Measurements from ENCODE around the gene MYO1C. TPM values are rescaled to one million over a fixed set of nuclear protein-coding genes. Genes with fewer than 3 reads are reported as not detected.
"Not testable (repeated sequence)": the region's sequence is repeated elsewhere in the genome, so short reads cannot be mapped to it uniquely, and the experiment has no call there.

MYO1C gene
- total RNA-seq, 1 experiment from 2014 or later = 94.1 TPM

DNA sequence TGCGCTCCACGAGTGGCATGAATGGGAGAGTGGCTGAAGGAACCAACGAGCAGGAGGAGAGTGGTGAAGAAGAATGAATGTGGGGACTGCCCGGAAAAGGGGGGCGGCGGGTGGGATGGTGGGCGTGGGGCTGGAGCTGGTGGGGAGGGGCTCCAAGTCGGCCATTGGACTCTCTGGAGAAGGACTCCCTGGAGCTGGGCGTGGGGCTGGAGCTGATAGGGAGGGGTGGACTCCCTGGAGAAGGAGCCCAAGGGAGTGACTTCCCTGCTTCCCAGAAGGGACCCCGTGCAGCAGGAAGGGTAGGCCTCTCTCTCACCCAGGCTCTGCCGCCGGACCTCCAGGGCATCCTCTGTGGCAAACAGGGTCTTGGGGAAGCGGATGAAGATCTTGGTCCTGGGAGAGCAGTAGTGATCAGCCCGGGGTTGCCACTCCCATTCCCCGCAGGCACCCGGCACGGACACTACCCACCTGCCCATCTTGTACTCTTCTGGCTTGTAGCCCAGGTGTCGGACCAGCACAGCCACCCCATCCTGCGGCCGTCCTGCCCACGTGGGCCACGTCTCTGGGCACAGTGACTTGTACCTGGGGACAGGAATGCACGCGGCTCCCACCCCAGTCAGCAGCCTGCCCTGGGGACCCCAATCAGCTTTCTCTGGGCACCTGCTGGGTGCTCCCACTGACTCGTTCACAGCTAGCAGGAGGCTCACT, 21.6 kb downstream of the MYO1C start:
- in situ Hi-C loops (cut with HindIII; ENCODE audit: low sequenced_read_pairs) = no loop called here
- no peak for DNase-seq (ENCODE audit: low spot score)

DNA sequence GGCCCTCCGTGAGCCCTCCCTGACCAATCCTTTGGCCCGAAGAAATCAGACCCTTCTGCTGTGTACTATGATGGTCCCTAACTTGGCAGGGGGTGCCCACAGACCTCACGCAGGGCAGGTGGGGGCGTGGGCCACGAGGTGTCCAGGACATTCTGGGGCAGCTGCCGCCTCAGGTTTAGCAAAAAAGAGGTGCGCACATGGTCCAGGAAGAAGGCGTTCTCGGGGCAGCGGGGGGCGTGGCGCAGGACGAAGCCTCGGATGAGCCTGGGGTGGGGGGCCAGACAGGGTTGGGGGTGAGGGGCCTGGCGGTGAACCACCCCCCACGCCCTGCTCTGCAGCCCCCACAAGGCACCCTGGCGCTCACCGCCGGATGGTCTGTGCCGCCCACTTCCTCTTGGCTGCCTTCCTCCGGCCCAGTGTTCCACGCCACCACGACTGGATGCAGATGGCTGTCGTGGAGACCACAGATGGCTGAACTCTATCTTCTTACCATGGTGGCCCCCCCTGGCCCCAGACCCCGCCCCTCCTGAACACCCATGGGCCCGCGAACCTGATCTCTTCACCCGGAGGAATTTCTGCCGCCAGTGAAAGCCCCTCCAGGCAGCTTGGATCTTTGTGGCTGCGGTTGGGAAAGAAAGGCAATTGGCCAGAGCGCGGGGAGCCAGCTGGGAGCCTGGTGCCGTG, 22.3 kb downstream of the MYO1C start:
- in situ Hi-C loops (cut with HindIII; ENCODE audit: low sequenced_read_pairs) = no loop called here
- no peak for DNase-seq (ENCODE audit: low spot score)

DNA sequence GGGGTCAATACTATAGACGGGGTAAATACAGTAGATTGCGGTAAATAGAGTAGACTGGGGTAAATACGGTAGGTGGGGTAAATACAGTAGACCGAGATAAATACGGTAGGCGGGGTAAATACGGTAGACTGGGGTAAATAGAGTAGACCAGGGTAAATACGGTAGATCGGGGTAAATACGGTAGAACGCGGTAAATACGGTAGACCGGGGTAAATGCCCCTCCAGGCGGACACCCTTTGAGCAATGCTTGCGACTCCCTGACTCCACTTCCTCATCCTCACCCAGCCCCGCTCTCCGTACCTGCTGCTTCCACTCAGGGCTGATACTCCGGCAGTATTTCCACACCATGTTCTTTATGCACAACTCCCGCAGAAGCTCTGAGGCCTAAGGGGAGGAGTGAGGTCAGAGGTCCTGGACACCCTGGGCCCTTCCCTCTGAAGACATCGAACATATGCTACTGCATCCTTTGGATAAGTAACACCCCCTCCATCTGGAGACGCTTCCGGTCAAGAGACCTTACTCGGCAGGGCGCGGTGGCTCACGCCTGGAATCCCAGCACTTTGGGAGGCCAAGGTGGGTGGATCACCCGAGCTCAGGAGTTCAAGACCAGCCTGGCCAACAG, 23.1 kb downstream of the MYO1C start:
- peak; percentile 25 for DNase-seq (ENCODE audit: low spot score)
- in situ Hi-C loops (cut with HindIII; ENCODE audit: low sequenced_read_pairs) = no loop called here

DNA sequence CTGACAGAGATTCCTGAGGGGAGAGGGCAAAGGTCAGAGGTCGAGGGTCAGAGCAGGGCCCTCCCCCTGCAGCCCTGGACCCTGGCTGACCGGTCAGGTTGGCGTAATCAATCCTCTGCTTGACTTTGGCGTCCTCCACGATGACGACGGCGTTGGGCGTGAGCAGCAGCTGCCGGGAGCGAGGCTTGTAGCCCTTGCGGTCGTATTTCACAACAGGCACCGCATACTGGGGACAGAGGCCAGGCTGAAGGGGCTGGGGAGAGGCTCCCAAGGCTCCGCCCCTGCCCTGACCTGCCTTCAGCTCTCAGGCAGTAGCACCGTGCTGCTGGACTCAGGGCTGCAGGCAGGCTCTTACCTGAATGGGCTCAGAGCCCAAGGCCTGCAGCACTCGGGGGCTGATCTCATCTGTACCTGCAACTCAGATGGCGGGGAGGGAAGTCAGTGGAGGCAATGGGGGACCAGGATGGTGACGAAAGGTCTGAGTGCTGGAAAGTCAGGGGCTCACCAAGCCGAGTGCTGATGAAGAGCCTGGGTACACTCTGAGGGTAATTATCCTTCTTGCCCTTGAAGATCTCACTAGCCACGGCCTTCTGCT, 24.5 kb downstream of the MYO1C start:
- in situ Hi-C loops (cut with HindIII; ENCODE audit: low sequenced_read_pairs) = no loop called here
- DNase-seq (ENCODE audit: low spot score) = no peak

DNA sequence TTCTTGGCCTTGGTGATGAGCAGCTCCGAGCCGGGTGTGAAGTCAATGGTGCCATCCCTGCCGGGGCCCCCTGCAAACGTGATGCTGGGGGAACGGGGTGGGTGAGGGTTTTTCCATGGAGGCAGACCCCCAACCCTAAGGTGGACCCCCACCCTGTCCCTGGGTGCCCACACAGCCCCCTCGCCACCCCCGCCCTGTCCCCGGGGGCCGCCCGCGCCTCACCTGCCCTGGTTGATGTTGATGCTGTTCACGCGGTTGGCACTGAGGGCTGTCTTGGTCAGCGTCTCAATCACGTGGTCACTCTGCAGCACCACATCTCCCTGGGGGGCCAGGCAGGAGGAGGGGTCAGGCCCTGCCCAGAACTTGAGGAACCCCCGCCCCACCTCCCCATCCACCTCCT, 25.2 kb downstream of the MYO1C start:
- DNase-seq (ENCODE audit: low spot score) = no peak
- in situ Hi-C loops (cut with HindIII; ENCODE audit: low sequenced_read_pairs) = no loop called here

DNA sequence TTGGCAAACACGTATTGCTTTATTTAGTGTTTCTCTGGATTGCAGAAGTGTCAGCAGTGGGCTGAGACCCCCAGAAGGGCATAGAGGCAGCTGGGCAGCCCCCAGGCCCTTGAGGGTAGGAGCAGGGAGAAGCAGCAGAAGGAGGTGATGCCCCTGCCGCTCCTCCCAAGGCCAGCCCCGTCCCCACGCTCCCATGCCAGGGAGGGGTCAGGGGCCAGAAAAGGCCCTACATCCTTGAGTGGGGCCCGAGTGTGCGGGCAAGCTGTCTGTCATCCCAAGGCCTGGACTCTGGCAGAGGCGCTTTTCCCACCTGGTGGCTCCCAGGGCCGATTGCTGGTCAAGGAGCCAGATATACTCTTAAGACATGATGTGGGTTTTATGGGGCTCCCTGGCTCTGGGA, 28.3 kb downstream of the MYO1C start:
- in situ Hi-C loops (cut with HindIII; ENCODE audit: low sequenced_read_pairs) = no loop called here
- DNase-seq (ENCODE audit: low spot score) = no peak

DNA sequence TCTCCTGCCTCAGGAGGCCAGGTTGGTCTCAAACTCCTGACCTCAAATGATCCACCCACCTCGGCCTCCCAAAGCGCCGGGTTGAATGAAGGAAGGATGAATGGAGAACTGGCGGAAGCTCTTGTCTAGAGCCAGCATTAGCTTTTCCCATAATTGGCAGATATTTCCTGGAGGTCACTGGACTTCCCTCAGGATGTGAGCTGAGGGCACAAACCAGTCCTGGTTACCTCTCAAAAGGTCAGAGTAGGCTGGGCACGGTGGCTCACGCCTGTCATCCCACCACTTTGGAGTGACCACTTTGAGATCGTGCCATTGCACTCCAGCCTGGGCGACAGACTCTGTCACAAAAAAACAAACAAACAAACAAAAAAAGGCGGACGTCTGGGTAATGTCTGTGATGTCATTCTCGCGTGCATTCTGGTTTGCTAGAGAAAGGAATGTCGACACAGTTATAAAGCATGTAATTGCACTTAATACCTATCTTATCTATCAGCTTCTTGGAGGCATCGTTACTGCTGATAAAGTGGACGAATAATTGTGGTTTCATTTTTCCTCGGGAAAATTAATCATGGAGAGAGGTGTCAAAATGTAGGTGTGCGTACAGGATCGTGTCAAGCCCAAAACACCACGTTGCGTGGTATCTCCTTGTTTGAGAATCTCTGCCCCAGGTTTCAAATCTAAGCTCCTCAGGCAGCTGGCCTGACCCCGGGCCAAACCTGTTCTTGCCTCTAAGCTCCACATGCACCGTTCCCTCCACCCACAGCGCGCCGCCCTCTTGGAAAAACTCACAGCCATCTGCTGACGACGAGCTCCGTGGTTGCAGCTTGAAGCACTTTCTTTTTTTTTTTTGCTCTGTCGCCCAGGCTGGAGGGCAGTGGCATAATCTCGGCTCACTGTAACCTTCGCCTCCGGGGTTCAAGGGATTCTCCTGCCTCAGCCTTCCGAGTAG, 30.0 kb downstream of the MYO1C start:
- in situ Hi-C loops (cut with HindIII; ENCODE audit: low sequenced_read_pairs) = no loop called here
- DNase-seq (ENCODE audit: low spot score) = peak; percentile 87

DNA sequence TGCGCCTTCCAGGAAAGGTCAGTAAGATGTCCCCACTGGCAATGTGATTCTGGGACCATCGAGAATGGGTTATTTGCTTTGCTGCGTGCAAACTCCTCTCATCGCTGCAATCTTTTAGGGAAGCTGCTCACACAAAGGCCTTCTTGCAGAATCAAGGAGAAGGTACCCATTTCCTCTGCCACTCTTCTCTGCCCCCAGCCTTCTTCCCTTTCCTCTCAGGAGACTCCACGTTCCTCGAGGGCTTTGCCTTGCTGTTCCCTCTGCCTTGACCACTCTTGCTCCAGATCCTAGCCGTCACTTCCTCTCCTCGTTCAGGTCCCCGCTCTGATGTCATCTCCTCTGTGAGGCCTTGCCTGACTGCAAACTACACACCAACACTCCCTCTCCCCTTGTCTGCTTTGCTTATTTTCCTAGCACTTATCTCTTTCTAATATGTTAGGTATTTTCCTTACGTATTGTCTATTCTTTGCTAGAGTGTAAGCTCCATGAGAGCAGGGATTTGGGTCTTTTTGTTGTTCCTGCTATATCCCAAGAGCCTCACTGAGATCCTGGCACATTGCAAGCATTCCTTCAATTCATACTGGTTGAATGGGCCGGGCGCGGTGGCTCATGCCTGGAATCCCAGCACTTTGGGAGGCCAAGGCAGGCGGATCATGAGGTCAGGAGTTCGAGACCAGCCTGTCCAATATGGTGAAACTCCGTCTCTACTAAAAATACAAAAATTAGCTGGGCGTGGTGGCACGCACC, 31.1 kb downstream of the MYO1C start:
- in situ Hi-C loops (cut with HindIII; ENCODE audit: low sequenced_read_pairs) = no loop called here
- DNase-seq (ENCODE audit: low spot score) = no peak

DNA sequence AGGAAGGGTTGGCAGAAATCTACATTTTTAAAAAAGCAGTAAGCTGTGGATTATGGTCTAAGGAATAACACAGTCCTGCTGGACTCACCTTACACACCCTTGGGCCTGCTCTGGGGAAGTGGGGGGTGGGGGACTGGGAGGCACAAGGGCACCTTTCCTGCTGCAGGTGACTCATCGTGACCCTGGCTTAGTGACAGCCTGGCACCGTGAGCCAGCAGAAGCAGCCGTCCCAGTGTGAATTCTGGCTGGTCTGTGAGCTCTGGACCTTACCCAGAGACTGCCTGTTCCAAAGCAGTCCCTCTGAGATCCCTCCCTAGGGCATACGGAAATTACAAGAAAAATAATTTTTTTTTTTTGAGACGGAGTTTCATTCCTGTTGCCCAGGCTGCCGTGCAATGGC, 32.3 kb downstream of the MYO1C start:
- in situ Hi-C loops (cut with HindIII; ENCODE audit: low sequenced_read_pairs) = no loop called here
- DNase-seq (ENCODE audit: low spot score) = peak; percentile 89

DNA sequence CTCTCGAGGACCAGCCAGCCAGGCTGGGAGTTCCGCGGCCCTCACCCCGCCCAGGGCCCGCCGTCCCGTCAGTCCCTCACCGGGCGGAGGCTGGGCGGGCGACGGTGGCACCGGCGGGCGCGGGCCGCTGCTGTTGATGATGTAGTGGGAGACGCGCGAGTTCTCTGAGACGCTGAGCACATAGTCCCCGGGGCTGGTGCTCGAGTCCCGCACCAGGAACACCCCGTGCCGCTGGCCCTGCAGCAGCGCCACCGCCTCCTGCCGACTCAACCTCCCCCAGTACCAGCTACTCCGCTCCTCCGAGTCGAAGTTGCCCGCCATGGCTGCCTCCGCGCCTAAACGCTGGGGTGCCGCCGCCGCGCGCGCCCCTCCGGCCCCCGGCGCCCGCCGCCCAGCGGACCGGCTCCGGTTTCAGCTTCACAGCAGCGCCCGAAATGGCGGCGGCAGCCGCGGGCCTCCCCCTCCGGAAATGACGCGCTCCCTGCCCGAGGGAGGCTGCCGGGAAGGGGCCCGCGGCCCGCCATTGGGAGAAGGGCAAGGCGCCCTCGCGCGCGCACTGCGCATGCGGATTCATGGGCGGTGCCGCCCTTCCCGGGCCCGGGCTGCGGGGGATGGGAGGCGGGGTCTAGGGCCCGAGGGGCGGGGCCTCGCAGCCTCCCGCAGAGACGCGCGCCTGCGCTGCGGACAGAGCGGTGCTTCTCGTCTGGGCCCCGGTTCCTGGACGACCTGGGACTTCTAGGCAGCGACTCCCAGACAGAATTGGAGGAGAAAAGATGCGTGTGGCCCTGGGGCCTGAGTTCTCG, 36.5 kb downstream of the MYO1C start, which contains the start of gene CRK:
TSS of gene CRK (minus strand) at position 436 of the 803 bp plus-strand sequence. CDS start at position 321, 115 bp downstream.
- peak; percentile 95 for DNase-seq (ENCODE audit: low spot score)
- in situ Hi-C loops (cut with HindIII; ENCODE audit: low sequenced_read_pairs) = no loop called here

DNA sequence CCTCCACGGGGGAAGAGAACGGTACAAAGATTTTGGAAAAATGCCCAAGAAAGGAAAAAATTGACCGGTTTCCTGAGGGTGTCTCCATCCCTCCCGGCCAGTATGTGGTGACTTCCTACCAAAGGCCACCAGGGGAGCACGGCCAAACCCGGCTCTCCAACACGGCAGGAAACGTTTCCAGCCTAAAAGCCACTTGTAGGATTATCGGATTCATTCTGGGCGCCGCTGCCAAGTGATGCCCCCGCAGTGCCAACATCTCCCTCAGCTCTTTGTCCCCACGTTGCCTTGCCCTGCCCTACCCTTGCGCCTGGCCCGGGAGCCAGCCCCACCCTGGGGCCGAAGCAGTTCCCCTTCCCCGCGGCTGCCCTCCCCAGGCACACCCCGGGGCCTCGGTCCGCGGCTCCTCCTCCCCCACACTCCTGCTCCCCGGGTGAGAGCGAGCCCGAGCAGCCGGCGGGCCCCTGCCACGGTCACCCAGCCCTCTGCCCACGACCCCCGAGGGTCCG, 37.1 kb downstream of the MYO1C start:
- DNase-seq (ENCODE audit: low spot score) = peak; percentile 50
- in situ Hi-C loops (cut with HindIII; ENCODE audit: low sequenced_read_pairs) = no loop called here

DNA sequence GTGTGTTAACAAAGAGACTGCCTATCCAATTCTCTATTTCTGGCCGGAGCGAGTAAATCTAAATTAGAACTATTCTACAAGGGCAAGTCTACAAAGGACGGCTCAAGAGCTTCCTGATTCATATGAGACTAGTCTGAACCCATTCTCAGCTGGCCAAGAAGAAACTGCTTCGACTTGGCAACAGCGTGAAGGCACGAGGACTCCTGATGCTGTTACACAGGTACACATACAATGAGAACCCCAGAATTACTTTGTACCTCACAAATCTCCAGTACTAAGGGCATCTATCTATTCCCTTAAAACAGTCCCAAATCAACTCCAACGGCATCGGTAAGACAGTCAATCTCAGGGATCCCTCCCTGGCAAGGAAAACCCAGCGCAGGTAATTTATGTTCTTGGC, 37.9 kb downstream of the MYO1C start:
- DNase-seq (ENCODE audit: low spot score) = no peak
- in situ Hi-C loops (cut with HindIII; ENCODE audit: low sequenced_read_pairs) = no loop called here

DNA sequence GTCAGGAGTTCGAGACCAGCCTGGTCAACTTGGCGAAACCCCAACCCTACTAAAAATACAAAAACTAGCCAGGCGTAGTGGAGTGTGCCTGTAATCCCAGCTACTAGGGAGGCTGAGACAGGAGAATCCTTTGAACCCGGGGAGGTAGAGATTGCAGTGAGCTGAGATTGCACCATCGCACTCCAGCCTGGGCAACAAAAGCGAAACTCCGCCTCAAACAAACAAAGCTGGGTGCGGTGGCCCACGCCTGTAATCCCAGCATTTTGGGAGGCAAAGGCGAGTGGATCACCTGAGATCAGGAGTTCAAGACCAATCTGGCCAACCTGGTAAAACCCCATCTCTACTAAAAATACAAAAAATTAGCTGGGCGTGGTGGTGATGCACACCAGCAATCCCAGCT, 38.8 kb downstream of the MYO1C start:
- DNase-seq (ENCODE audit: low spot score); in situ Hi-C loops (cut with HindIII; ENCODE audit: low sequenced_read_pairs): not testable (repeated sequence)

DNA sequence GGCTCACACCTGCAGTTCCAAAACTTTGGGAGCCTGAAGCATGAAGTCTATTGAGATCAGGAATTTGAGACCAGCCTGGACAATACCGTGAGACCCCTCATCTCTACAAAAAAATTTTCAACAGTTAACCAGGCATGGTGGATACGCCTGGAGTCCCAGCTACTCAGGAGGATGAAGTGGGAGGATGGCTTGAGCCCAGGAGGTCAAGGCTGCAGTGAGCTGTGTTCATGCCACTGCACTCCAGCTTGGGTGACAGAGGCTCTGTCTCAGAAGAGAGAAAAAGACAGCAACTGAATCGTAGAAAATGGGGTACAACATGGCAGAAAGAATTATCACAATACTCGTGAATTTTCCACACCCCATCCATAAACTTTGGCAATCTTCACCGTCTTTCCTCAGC, 39.6 kb downstream of the MYO1C start:
- DNase-seq (ENCODE audit: low spot score) = no peak
- in situ Hi-C loops (cut with HindIII; ENCODE audit: low sequenced_read_pairs) = no loop called here

DNA sequence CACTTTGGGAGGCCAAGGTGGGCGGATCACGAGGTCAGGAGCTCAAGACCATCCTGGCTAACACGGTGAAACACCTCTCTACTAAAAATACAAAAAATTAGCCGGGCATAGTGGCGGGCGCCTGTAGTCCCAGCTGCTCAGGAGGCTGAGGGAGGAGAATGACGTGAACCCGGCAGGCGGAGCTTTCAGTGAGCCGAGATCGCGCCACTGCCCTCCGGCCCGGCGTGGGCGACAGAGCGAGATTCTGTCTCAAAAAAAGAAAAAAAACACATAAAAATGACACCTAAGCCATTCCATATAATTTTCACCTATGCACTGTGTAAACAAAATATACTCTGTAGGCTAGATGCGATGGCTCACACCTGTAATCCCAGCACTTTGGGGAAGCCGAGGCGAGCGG, 42.2 kb downstream of the MYO1C start:
- in situ Hi-C loops (cut with HindIII; ENCODE audit: low sequenced_read_pairs); DNase-seq (ENCODE audit: low spot score): not testable (repeated sequence)

DNA sequence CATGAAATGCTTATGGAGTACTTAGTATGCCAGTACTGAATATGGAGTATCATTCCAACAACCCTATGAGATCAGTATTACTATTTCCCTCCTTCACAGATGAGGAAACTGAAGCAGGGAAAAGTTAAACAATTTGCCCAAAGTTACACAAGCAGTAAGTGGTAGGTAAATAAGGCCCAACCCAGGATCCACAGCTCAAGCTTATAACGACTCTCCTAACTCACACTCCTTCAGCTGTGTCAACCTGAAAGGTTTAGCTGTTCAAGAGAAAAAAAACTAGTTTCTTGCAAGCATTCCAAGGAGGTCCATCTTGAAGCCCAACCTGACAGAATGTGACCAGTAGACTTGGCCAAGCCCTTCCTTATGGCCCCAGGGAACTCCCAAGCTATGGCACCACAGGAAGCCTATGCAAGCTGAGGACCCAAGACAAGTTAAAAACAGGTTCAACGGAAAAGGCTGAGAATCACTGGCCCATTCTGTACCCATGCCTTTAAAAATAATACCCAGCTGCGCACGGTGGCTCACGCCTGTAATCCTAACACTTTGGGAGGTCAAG, 43.0 kb downstream of the MYO1C start:
- in situ Hi-C loops (cut with HindIII; ENCODE audit: low sequenced_read_pairs) = loop anchor here (5.0 kb wide), 1 partner anchor 58 kb away; no protein-coding TSS in a partner anchor
- DNase-seq (ENCODE audit: low spot score) = no peak

DNA sequence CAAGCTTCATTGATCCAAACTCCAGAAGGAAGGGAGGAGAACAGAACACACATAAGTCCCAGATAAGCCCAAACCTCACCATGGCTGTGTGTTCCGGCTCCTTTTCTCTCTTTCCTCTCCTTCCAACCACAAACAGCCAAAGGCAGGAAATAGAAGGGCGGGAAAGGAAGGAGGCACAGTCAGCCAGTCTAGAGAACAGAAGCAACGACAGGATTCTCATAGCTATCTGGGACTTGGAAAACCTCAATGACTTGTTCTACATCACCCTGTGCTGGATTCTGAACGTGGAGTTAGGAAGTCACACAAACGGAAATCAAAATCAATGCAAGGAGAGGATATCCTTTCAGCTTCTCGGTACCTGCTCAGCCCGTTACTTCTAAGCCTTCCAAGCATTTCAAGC, 45.4 kb downstream of the MYO1C start:
- in situ Hi-C loops (cut with HindIII; ENCODE audit: low sequenced_read_pairs) = loop anchor here (5.0 kb wide), 1 partner anchor 60 kb away; no protein-coding TSS in a partner anchor
- no peak for DNase-seq (ENCODE audit: low spot score)

Measured in G401 (cell line).